Neural progenitor cell (in vitro differentiated cells): ENCODE measurements around the gene SLC2A5. TPM values are rescaled to one million over a fixed set of nuclear protein-coding genes. Genes with fewer than 3 reads are reported as not detected.

ENCODE experiments used
- DNase-seq: peaks from one replicate; pipeline ENCODE4 v3.0.0-alpha.2; 2016; ENCODE audit warnings: low spot score
- H2AFZ ChIP-seq: fragments of 200-600 bp; sonication (generic); replicated peaks from 2 replicates; pipeline ENCODE4 v1.6.1; 2016; ENCODE audit warnings: antibody characterized with exemption
- H3F3A ChIP-seq: fragments of 200-600 bp; sonication (generic); 2 replicates; pipeline ENCODE4 v1.6.1; 2016; ENCODE audit warnings: antibody characterized with exemption, low read depth
- H3K27ac ChIP-seq: fragments of 200-600 bp; sonication (generic); 2 replicates; pipeline ENCODE4 v1.5.1; 2016; ENCODE audit warnings: mild to moderate bottlenecking
- H3K27me3 ChIP-seq: fragments of 200-600 bp; sonication (generic); 2 replicates; pipeline ENCODE4 v1.6.1; 2016; ENCODE audit warnings: mild to moderate bottlenecking, moderate library complexity
- H3K36me3 ChIP-seq: fragments of 200-600 bp; sonication (generic); 2 replicates; pipeline ENCODE4 v1.5.1; 2016
- H3K4me1 ChIP-seq: fragments of 200-600 bp; sonication (generic); 2 replicates; pipeline ENCODE4 v1.6.1; 2016; ENCODE audit warnings: mixed run types
- H3K4me2 ChIP-seq: fragments of 200-600 bp; sonication (generic); 2 replicates; pipeline ENCODE4 v1.6.1; 2016
- H3K4me3 ChIP-seq: fragments of 200-600 bp; sonication (generic); 2 replicates; pipeline ENCODE4 v1.5.1; 2016
- H3K79me2 ChIP-seq: fragments of 200-600 bp; sonication (generic); 2 replicates; pipeline ENCODE4 v1.6.1; 2016; ENCODE audit warnings: low read depth
- H3K9ac ChIP-seq: fragments of 200-600 bp; sonication (generic); 2 replicates; pipeline ENCODE4 v1.6.1; 2016
- H3K9me3 ChIP-seq: fragments of 200-600 bp; sonication (generic); 2 replicates; pipeline ENCODE4 v1.5.1; 2016; ENCODE audit warnings: low read depth
- H4K20me1 ChIP-seq: fragments of 200-600 bp; sonication (generic); 2 replicates; pipeline ENCODE4 v1.6.1; 2016; ENCODE audit warnings: low read depth
- H3K27ac Mint-ChIP-seq: 3 replicates; pipeline ENCODE4 v1.8.0; 2021; ENCODE audit warnings: mixed read lengths
- H3K27me3 Mint-ChIP-seq: 2 replicates; pipeline ENCODE4 v1.8.0; 2022; ENCODE audit warnings: low read depth, mild to moderate bottlenecking, inconsistent platforms, moderate library complexity, mixed read lengths; ENCODE audit not compliant: insufficient read depth
- H3K36me3 Mint-ChIP-seq: 3 replicates; pipeline ENCODE4 v1.8.0; 2021; ENCODE audit warnings: mixed read lengths
- H3K4me1 Mint-ChIP-seq: 3 replicates; pipeline ENCODE4 v1.8.0; 2021; ENCODE audit warnings: mixed read lengths
- H3K4me3 Mint-ChIP-seq: 3 replicates; pipeline ENCODE4 v1.8.0; 2021; ENCODE audit warnings: mild to moderate bottlenecking, moderate library complexity, mixed read lengths
- H3K9me3 Mint-ChIP-seq: 3 replicates; pipeline ENCODE4 v1.8.0; 2020; ENCODE audit warnings: mixed read lengths
- CTCF ChIP-seq: fragments of 200-600 bp; sonication (generic); IDR thresholded peaks from 2 replicates; pipeline ENCODE4 v1.5.1; 2017; ENCODE audit warnings: antibody characterized with exemption, mild to moderate bottlenecking
- EZH2 ChIP-seq: fragments of 200-600 bp; sonication (generic); IDR thresholded peaks from 2 replicates; pipeline ENCODE4 v1.6.1; 2017; ENCODE audit warnings: antibody characterized with exemption, mild to moderate bottlenecking, moderate library complexity
- EZH2phosphoT487 ChIP-seq: fragments of 200-600 bp; sonication (generic); IDR thresholded peaks from 2 replicates; pipeline ENCODE4 v1.6.1; 2017; ENCODE audit warnings: antibody characterized with exemption
- total RNA-seq: library from RNA; depleted of rRNA; stranded (reverse); fragments of >200 nt; gene quantifications from 2 replicates; pipeline ENCODE4 v1.2.3, GENCODE V29; 2015; ENCODE audit warnings: low replicate concordance

SLC2A5 gene
- total RNA-seq, 1 donor from 2014 or later = not detected

DNA sequence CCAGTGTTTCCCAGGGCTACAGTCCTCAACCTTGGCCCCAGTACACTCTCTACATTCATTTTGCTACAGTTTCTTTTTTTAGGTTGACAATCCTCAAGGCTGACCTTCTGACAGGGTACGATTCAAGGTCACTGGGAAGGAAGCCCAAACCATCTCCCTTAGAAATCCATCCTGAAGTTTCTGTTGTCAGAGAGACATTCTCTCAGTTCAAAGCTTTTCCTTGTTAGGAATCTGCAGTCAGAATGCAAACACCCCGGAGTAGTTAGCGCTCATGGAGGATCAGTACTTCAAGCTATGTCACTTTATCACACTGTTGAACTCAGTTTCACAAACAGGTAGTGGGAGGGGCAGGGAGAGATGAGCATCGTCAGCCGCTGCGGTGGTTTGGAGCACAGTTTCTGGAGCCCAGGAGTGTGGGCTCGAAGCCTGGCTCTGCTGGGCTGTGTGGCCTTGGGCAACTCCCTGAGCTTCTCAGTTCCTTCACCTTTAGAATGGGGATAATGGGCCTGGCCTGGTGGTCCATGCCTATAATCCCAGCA is 4.2 kb downstream of the SLC2A5 start:
- Histone ChIP-seq H3K4me3 (no peak overlapping the region), H3K27ac (no peak overlapping the region), H3F3A (peaks cover 22% of the 10 kb centered on the region), H3K4me2 (no peak overlapping the region), H3K4me1 (peaks cover 22% of the 10 kb centered on the region), H3K9me3 (no peaks in the 10 kb centered on the region), H2AFZ (no peak overlapping the region), H3K36me3 (no peaks in the 10 kb centered on the region), H3K9ac (no peak overlapping the region), H3K27me3 (no peaks in the 10 kb centered on the region), H3K79me2 (no peaks in the 10 kb centered on the region), H4K20me1 (no peaks in the 10 kb centered on the region)
- Mint-ChIP-seq H3K27me3 (peaks cover 11% of the 10 kb centered on the region), H3K4me3 (no peak overlapping the region), H3K36me3 (no peaks in the 10 kb centered on the region), H3K4me1 (peaks cover 51% of the 10 kb centered on the region), H3K27ac (peak overlapping the region; percentile 25), H3K9me3 (no peaks in the 10 kb centered on the region)
- TF ChIP-seq EZH2 = no peak
- no peak for TF ChIP-seq EZH2phosphoT487
- no peak for TF ChIP-seq CTCF
- DNase-seq = no peak

- H3K4me3 Mint-ChIP-seq = no peak overlapping the region
- Histone ChIP-seq H3K4me1 (peaks cover 9% of the 10 kb centered on the region), H3K27ac (no peak overlapping the region), H4K20me1 (no peaks in the 10 kb centered on the region), H3K79me2 (no peaks in the 10 kb centered on the region), H3K27me3 (no peaks in the 10 kb centered on the region), H3K9me3 (no peaks in the 10 kb centered on the region), H3K4me2 (no peak overlapping the region), H3K9ac (no peak overlapping the region), H2AFZ (no peak overlapping the region), H3K4me3 (no peak overlapping the region), H3K36me3 (no peaks in the 10 kb centered on the region), H3F3A (peaks cover 8% of the 10 kb centered on the region)
- H3K27ac Mint-ChIP-seq = no peak overlapping the region
- no peak for DNase-seq
- peaks cover 15% of the 10 kb centered on the region for H3K27me3 Mint-ChIP-seq
- TF ChIP-seq EZH2 (no peak), EZH2phosphoT487 (no peak), CTCF (no peak)
- no peaks in the 10 kb centered on the region for H3K36me3 Mint-ChIP-seq
- H3K9me3 Mint-ChIP-seq = no peaks in the 10 kb centered on the region
- peaks cover 38% of the 10 kb centered on the region for H3K4me1 Mint-ChIP-seq
These were observed 6.6 kb downstream of the SLC2A5 start for GRCh38 chr1:9062846-9063245.

DNA sequence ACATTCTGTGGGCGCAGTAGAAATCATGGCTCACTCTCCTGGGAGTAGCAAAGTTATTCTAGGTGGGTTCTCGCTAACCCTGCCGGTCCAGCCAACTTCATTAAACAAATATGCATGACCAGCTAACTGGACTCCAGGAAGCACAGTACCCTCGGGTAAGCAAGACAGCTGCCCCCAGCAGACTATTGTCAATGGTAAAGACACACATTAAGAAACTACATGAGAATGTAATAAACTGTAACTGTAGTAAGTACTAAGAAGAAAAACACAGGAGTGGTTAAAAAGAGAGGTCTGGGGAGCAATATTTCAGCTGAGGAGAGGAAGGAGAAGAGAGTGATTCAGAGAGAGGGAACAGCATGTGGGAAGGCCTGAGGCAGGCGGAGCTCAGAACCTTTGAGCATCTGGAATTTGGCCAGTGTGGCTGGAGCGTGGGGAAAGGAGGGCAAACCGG is 7.4 kb downstream of the SLC2A5 start:
- Histone ChIP-seq H3K9ac (no peak overlapping the region), H3K9me3 (no peaks in the 10 kb centered on the region), H3K36me3 (no peaks in the 10 kb centered on the region), H3K4me1 (peaks cover 9% of the 10 kb centered on the region), H3F3A (peaks cover 8% of the 10 kb centered on the region), H3K27ac (no peak overlapping the region), H2AFZ (no peak overlapping the region), H4K20me1 (no peaks in the 10 kb centered on the region), H3K4me2 (no peak overlapping the region), H3K4me3 (no peak overlapping the region), H3K27me3 (no peaks in the 10 kb centered on the region), H3K79me2 (no peaks in the 10 kb centered on the region)
- no peak for DNase-seq
- H3K9me3 Mint-ChIP-seq = no peaks in the 10 kb centered on the region
- peak overlapping the region; percentile 36 for H3K27ac Mint-ChIP-seq
- peaks cover 15% of the 10 kb centered on the region for H3K27me3 Mint-ChIP-seq
- no peaks in the 10 kb centered on the region for H3K36me3 Mint-ChIP-seq
- no peak overlapping the region for H3K4me3 Mint-ChIP-seq
- peaks cover 35% of the 10 kb centered on the region for H3K4me1 Mint-ChIP-seq
- TF ChIP-seq EZH2phosphoT487 (no peak), CTCF (no peak), EZH2 (no peak)
